HG03520 (cell line): ENCODE measurements around the gene LHPP.

Experiments used
- ATAC-seq: cut with Tn5 transposase; IDR thresholded peaks from one replicate; pipeline ENCODE4 v1.9.1; 2021; ENCODE audit warnings: mild to moderate bottlenecking, moderate library complexity; ENCODE audit not compliant: unreplicated experiment

The LHPP gene

GRCh38 chr10:124621637-124622036, 160.0 kb downstream of the LHPP start:
- no peak for ATAC-seq

- no peak for ATAC-seq
These were observed 160.5 kb downstream of the LHPP start for GRCh38 chr10:124622158-124622557.

GRCh38 chr10:124622866-124623536, 161.4 kb downstream of the LHPP start:
- no peak for ATAC-seq

GRCh38 chr10:124624006-124624405, 162.4 kb downstream of the LHPP start:
- ATAC-seq = no peak

- no peak for ATAC-seq
These were observed 162.8 kb downstream of the LHPP start for GRCh38 chr10:124624466-124624865.

- ATAC-seq = no peak
These were observed 163.3 kb downstream of the LHPP start for GRCh38 chr10:124624895-124625294.

- ATAC-seq = no peak
These were observed 164.2 kb downstream of the LHPP start for GRCh38 chr10:124625831-124626238.

GRCh38 chr10:124626759-124627380, 165.2 kb downstream of the LHPP start:
- ATAC-seq = peak; percentile 53

- ATAC-seq = no peak
These were observed 166.4 kb downstream of the LHPP start for GRCh38 chr10:124627866-124628675.

GRCh38 chr10:124628676-124629021, 167.0 kb downstream of the LHPP start:
- ATAC-seq = no peak

- no peak for ATAC-seq
These were observed 167.8 kb downstream of the LHPP start for GRCh38 chr10:124629415-124629814.

- no peak for ATAC-seq
These were observed 168.2 kb downstream of the LHPP start for GRCh38 chr10:124629842-124630241.

- no peak for ATAC-seq
These were observed 168.9 kb downstream of the LHPP start for GRCh38 chr10:124630551-124630950.

- ATAC-seq = no peak
These were observed 170.5 kb downstream of the LHPP start for GRCh38 chr10:124632064-124632531.

- ATAC-seq = no peak
These were observed 170.9 kb downstream of the LHPP start for GRCh38 chr10:124632566-124632965.

- ATAC-seq = no peak
These were observed 174.8 kb downstream of the LHPP start for GRCh38 chr10:124636271-124636995.

- ATAC-seq = no peak
These were observed 175.6 kb downstream of the LHPP start for GRCh38 chr10:124637091-124637700.

- no peak for ATAC-seq
These were observed 176.1 kb downstream of the LHPP start for GRCh38 chr10:124637746-124638145.

GRCh38 chr10:124639206-124639605, 177.6 kb downstream of the LHPP start:
- ATAC-seq = no peak

GRCh38 chr10:124639646-124640045, 178.0 kb downstream of the LHPP start:
- no peak for ATAC-seq

- ATAC-seq = no peak
These were observed 178.4 kb downstream of the LHPP start for GRCh38 chr10:124640056-124640455.
